OCI-LY7 (cell line): ENCODE data around the gene DIO1. TPM values are rescaled to one million over a fixed set of nuclear protein-coding genes. Genes with fewer than 3 reads are reported as not detected.
A peak's percentile ranks its signal among the peaks of the same experiment; 100 is the strongest.
"Not testable (repeated sequence)": the region's sequence is repeated elsewhere in the genome, so short reads cannot be mapped to it uniquely, and the experiment has no call there.

Source experiments
- BruUV-seq: library from RNA; stranded (reverse); fragments of 400-500 nt; replicated peaks from 2 replicates; lab custom pipeline; 2021; lab: Mats Ljungman, UMichigan
- CTCF ChIA-PET: fragments of 300-600 bp; sonication (Branson Sonifier 250); formaldehyde crosslinking; loops from one replicate; lab custom pipeline; 2022; ENCODE audit warnings: antibody characterized with exemption; ENCODE audit not compliant: unreplicated experiment; lab: Charles Lee
- POLR2A ChIA-PET: fragments of 300-600 bp; sonication (Branson Sonifier 250); formaldehyde crosslinking; loops from one replicate; lab custom pipeline; 2022; ENCODE audit warnings: antibody characterized with exemption; lab: Charles Lee
- DNase-seq: peaks from one replicate; pipeline ENCODE4 v3.0.0-alpha.2; 2015; ENCODE audit warnings: low spot score
- H2AFZ ChIP-seq: fragments of 200-600 bp; sonication (generic), shearing (Covaris generic); 2 replicates; pipeline ENCODE4 v1.6.1; 2014; ENCODE audit warnings: mild to moderate bottlenecking, antibody characterized with exemption, low read length, moderate library complexity
- H3K27ac ChIP-seq: fragments of 200-600 bp; sonication (generic); 2 replicates; pipeline ENCODE4 v1.5.1; 2014; ENCODE audit warnings: mixed run types, low read depth, mild to moderate bottlenecking, moderate library complexity, low read length, inconsistent platforms; ENCODE audit not compliant: poor library complexity, severe bottlenecking
- H3K36me3 ChIP-seq: fragments of 200-600 bp; sonication (generic); 2 replicates; pipeline ENCODE4 v1.6.1; 2014; ENCODE audit warnings: mild to moderate bottlenecking, antibody characterized with exemption, low read length, moderate library complexity, mixed read lengths; ENCODE audit not compliant: insufficient read depth
- H3K4me1 ChIP-seq: fragments of 200-600 bp; sonication (generic); 2 replicates; pipeline ENCODE4 v1.5.1; 2014; ENCODE audit warnings: mild to moderate bottlenecking, low read length; ENCODE audit not compliant: insufficient read depth, poor library complexity, severe bottlenecking
- H3K4me2 ChIP-seq: fragments of 200-600 bp; sonication (generic); 2 replicates; pipeline ENCODE4 v1.6.1; 2014; ENCODE audit warnings: mild to moderate bottlenecking, low read length
- H3K4me3 ChIP-seq: fragments of 200-600 bp; sonication (generic); 2 replicates; pipeline ENCODE4 v1.5.1; 2014; ENCODE audit warnings: mild to moderate bottlenecking, low read depth, low read length; ENCODE audit not compliant: poor library complexity, severe bottlenecking
- H3K79me2 ChIP-seq: fragments of 200-600 bp; sonication (generic); 2 replicates; pipeline ENCODE4 v1.6.1; 2016; ENCODE audit warnings: low read depth, mild to moderate bottlenecking, low read length, moderate library complexity, mixed read lengths; ENCODE audit not compliant: insufficient read depth
- H3K9me2 ChIP-seq: fragments of 200-600 bp; sonication (generic); 2 replicates; pipeline ENCODE4 v1.6.1; 2016; ENCODE audit warnings: mild to moderate bottlenecking, low read length, mixed read lengths; ENCODE audit not compliant: insufficient read depth
- H3K9me3 ChIP-seq: fragments of 200-600 bp; sonication (generic); 2 replicates; pipeline ENCODE4 v1.6.1; 2014; ENCODE audit warnings: mild to moderate bottlenecking, mixed run types, low read length, mixed read lengths
- H4K20me1 ChIP-seq: fragments of 200-600 bp; sonication (generic); 2 replicates; pipeline ENCODE4 v1.6.1; 2014; ENCODE audit warnings: mild to moderate bottlenecking, antibody characterized with exemption, low read length, moderate library complexity, mixed read lengths; ENCODE audit not compliant: insufficient read depth
- EZH2phosphoT487 ChIP-seq: fragments of 200-600 bp; sonication (generic); IDR thresholded peaks from 2 replicates; pipeline ENCODE4 v1.6.1; 2018; ENCODE audit warnings: low read depth, borderline replicate concordance, mild to moderate bottlenecking, mixed run types, antibody characterized with exemption, low read length, moderate library complexity, mixed read lengths
- intact Hi-C: fragments of 100-400 bp; cut with micrococcal nuclease; formaldehyde crosslinking; loops from one replicate; pipeline ENCODE4 v1.10.0; 2022; ENCODE audit not compliant: unreplicated experiment
- total RNA-seq, 2 experiments: library from RNA; depleted of rRNA in 1 of 2; stranded (reverse); fragments of >200 nt in 1 of 2; shearing (Covaris generic) in 1 of 2; gene quantifications; 2 replicates each; pipeline ENCODE4 v1.2.3, GENCODE V29; 2014 to 2022
- TF ChIP-seq, protein P1 (sequence below): fragments of 200-600 bp; sonication (generic); conservative IDR thresholded peaks from 2 replicates; pipeline ENCODE4 v1.5.1; 2014; ENCODE audit warnings: mild to moderate bottlenecking, antibody characterized with exemption, low read length, moderate library complexity, mixed read lengths

The DIO1 gene
- total RNA-seq, 2 experiments from 2014 or later = not detected

DNA sequence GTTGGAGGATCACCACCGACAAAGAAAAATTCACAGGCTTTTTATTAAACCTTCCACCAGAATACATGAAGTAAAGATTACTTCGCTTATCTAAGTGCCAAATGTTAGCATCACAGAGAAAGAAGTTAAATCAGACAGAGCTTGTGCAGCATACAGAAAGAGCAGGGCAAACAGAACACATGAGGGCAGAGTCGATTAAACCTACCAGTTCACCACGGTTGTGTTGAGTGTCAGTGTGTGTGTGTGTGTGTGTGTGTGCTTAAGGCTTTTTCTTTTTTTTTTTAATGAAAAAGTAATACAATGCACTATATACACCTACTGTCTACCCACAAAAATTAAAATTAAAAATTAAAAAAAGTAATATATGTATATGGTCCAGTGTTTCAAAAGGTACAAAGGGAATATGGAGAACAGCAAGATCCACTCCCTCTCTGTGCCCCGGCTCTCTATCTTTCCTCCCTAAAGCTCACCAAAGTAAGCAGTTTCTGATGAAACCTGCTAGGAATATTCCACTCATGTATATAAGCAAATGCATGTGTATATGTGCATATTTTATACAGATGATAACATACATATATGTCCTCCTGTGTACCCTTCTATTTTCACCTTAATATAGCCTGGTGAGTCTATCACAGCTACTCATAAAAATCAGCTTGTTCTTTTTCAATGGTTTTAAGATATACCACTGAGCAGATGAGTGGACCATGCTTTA, 22.1 kb upstream of the DIO1 start:
- no peak for TF ChIP-seq EZH2phosphoT487
- TF ChIP-seq, protein P1, sequence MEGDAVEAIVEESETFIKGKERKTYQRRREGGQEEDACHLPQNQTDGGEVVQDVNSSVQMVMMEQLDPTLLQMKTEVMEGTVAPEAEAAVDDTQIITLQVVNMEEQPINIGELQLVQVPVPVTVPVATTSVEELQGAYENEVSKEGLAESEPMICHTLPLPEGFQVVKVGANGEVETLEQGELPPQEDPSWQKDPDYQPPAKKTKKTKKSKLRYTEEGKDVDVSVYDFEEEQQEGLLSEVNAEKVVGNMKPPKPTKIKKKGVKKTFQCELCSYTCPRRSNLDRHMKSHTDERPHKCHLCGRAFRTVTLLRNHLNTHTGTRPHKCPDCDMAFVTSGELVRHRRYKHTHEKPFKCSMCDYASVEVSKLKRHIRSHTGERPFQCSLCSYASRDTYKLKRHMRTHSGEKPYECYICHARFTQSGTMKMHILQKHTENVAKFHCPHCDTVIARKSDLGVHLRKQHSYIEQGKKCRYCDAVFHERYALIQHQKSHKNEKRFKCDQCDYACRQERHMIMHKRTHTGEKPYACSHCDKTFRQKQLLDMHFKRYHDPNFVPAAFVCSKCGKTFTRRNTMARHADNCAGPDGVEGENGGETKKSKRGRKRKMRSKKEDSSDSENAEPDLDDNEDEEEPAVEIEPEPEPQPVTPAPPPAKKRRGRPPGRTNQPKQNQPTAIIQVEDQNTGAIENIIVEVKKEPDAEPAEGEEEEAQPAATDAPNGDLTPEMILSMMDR = no peak
- Histone ChIP-seq H3K9me2 (no peaks in the 10 kb centered on the region), H3K79me2 (no peaks in the 10 kb centered on the region), H3K9me3 (no peaks in the 10 kb centered on the region), H3K4me1 (peaks cover 8% of the 10 kb centered on the region), H3K4me2 (no peak overlapping the region), H4K20me1 (no peaks in the 10 kb centered on the region), H3K36me3 (peaks cover 12% of the 10 kb centered on the region; the same call in 1 of the 2 replicates), H2AFZ (no peak overlapping the region), H3K4me3 (no peak overlapping the region), H3K27ac (no peak overlapping the region)
- BruUV-seq = no TSS peak
- DNase-seq = no peak
- intact Hi-C loops = no loop called here
- ChIA-PET POLR2A (interaction anchor here (0.6 to 1.4 kb wide), 4 partner anchors 13 to 76 kb away, joined by 3 to 5 read pairs (median 4); no protein-coding TSS in a partner anchor), CTCF (interaction anchor here (0.8 kb wide), 1 partner anchor 74 kb away, joined by 3 read pairs; the partner anchor contains the start of gene IFT25)

DNA sequence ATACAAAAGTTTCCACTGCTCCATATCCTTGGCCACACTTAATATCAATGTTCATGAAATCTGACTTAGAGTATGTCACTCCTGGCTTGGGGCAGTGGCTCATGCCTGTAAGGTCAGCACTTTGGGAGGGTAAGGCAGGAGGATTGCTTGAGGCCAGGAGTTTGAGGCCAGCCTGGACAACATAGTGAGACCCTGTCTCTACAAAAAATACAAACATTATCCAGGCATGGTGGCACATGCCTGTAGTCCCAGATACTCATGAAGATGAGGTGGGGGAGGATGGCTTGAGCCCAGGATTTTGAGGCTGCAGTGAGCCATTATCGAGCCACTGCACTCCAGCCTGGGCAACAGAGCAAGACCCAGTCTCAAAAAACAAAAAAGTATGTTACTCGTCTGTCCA, 18.8 kb upstream of the DIO1 start:
- H3K27ac ChIP-seq, H3K4me2 ChIP-seq, H4K20me1 ChIP-seq, H3K9me2 ChIP-seq, H3K4me3 ChIP-seq, DNase-seq, H3K4me1 ChIP-seq, H3K79me2 ChIP-seq, CTCF ChIA-PET, BruUV-seq, H3K9me3 ChIP-seq, H2AFZ ChIP-seq: not testable (repeated sequence)
- POLR2A ChIA-PET = interaction anchor here (0.6 kb wide), 2 partner anchors 51 to 66 kb away, joined by 4 to 5 read pairs; no protein-coding TSS in a partner anchor
- H3K36me3 ChIP-seq = peaks cover 23% of the 10 kb centered on the region; the same call in 1 of the 2 replicates
- intact Hi-C loops = loop anchor here (5.0 kb wide), 1 partner anchor 72 kb away; the partner anchor contains the start of genes IFT25 and LRRC42

DNA sequence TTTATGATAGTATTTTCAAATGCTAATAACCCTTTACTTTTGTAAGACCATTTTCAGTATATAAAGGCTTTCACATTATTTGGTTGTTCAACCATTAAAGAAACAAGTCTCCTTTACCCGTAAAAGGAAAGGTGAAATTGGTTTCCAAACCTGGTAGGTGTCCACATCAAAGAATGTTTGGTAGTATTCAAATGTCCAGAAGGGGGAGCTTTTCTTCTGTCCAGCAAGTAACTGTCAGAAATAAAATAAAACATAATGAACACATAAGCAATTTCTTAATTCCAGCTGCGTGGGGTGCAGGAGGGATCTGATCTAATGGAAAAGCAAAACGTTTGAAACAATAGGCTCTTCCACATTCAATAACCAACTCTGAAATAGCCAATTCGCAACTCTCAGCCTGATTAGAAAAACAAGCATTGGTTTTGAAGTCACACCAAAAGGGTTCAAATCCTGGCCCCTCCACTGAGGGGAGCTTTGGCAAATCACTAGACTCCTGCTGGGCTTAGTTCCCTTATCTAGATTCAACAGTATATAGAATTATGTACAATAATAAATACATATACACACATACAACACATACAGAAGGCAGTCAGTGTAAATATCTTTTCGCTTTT, 15.4 kb upstream of the DIO1 start:
- CTCF ChIA-PET = interaction anchor here (0.6 to 1.8 kb wide), 4 partner anchors 67 to 317 kb away, joined by 3 to 5 read pairs (median 4); partner anchors contain the start of genes IFT25 and LRRC42
- Histone ChIP-seq H2AFZ (no peak overlapping the region), H3K36me3 (peaks cover 20% of the 10 kb centered on the region), H3K27ac (no peak overlapping the region), H4K20me1 (no peaks in the 10 kb centered on the region), H3K4me3 (no peak overlapping the region), H3K4me1 (no peaks in the 10 kb centered on the region), H3K79me2 (no peaks in the 10 kb centered on the region), H3K9me2 (no peaks in the 10 kb centered on the region), H3K9me3 (no peaks in the 10 kb centered on the region), H3K4me2 (no peak overlapping the region)
- POLR2A ChIA-PET = interaction anchor here (0.6 to 1.4 kb wide), 5 partner anchors 9 to 388 kb away, joined by 3 to 5 read pairs (median 3); partner anchors contain the start of gene IFT25
- peak; percentile 67 for DNase-seq
- intact Hi-C loops = loop anchor here (5.0 kb wide), 1 partner anchor 69 kb away; the partner anchor contains the start of genes IFT25 and LRRC42
- TF ChIP-seq, protein P1 = peak; percentile 91
- no peak for TF ChIP-seq EZH2phosphoT487
- no TSS peak for BruUV-seq

DNA sequence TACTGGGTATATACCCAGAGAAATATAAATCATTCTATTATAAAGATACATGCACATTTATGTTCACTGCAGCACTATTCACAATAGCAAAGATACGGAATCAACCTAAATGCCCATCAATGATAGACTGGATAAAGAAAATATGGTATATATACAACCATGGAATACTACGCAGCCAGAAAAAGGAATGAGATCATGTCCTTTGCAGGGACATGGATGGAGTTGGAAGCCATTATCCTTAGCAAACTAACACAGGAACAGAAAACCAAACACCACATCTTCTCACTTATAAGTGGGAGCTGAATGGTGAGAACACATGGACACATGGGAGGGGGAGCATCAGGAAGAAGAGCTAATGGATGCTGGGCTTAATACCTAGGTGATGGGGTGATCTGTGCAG, 12.1 kb upstream of the DIO1 start:
- H3K9me3 ChIP-seq, H2AFZ ChIP-seq, H3K4me3 ChIP-seq, CTCF ChIA-PET, DNase-seq, H3K9me2 ChIP-seq, H3K79me2 ChIP-seq, H4K20me1 ChIP-seq, H3K27ac ChIP-seq, H3K4me2 ChIP-seq, H3K4me1 ChIP-seq, BruUV-seq, intact Hi-C loops: not testable (repeated sequence)
- H3K36me3 ChIP-seq = peaks cover 20% of the 10 kb centered on the region
- POLR2A ChIA-PET = interaction anchor here (0.7 kb wide), 2 partner anchors 8 to 159 kb away, joined by 3 read pairs; no protein-coding TSS in a partner anchor
